Aorta (tissue), 5 donors: ENCODE measurements around the gene SPTBN1. TPM values are rescaled to one million over a fixed set of nuclear protein-coding genes. Genes with fewer than 3 reads are reported as not detected.

ENCODE experiments used
- ATAC-seq: fragments of 200-7000 bp; cut with Tn5 transposase; one replicate; pipeline ENCODE4 v1.9.1; 2022; ENCODE audit warnings: moderate library complexity; ENCODE audit not compliant: low FRiP score
- DNase-seq, 2 donors: peaks; one replicate each; pipeline ENCODE4 v3.0.0-alpha.2; 2020
- H3K27ac ChIP-seq, 2 donors: one replicate each; pipeline ENCODE4 v1.5.1; 2013; ENCODE audit warnings: low read length in 2 of 2, mild to moderate bottlenecking in 2 of 2, moderate library complexity in 2 of 2, control low read depth in 1 of 2, inconsistent platforms in 1 of 2, low read depth in 1 of 2
- H3K27me3 ChIP-seq, 2 donors: one replicate each; pipeline ENCODE4 v1.6.1; 2013; ENCODE audit warnings: control low read depth in 1 of 2, low read length in 1 of 2, mild to moderate bottlenecking in 1 of 2, moderate library complexity in 1 of 2; ENCODE audit not compliant: insufficient read depth in 2 of 2, control insufficient read depth in 1 of 2
- H3K36me3 ChIP-seq, 2 donors: one replicate each; pipeline ENCODE4 v1.6.1; 2013; ENCODE audit warnings: control low read depth in 1 of 2, low read length in 1 of 2, mild to moderate bottlenecking in 1 of 2; ENCODE audit not compliant: insufficient read depth in 2 of 2, control insufficient read depth in 1 of 2
- H3K4me1 ChIP-seq, 2 donors: one replicate each; pipeline ENCODE4 v1.6.1; 2013; ENCODE audit warnings: low read length in 2 of 2, control low read depth in 1 of 2, mild to moderate bottlenecking in 1 of 2, moderate library complexity in 1 of 2; ENCODE audit not compliant: insufficient read depth in 2 of 2, control insufficient read depth in 1 of 2
- H3K4me3 ChIP-seq, 2 donors: one replicate each; pipeline ENCODE4 v1.5.1; 2013; ENCODE audit warnings: low read length in 2 of 2, control low read depth in 1 of 2, mild to moderate bottlenecking in 1 of 2
- H3K9me3 ChIP-seq: one replicate; pipeline ENCODE4 v1.6.1; 2013; ENCODE audit warnings: mild to moderate bottlenecking, low read length; ENCODE audit not compliant: control insufficient read depth
- WGBS, 2 donors: extraction: QIAGEN DNeasy Blood & Tissue Kit; methylation state at CpG; one replicate each; pipeline ENCODE4 v1.1.7; 2013; 5-methylcytosine and 5-hydroxymethylcytosine counted together
- intact Hi-C, 2 donors: fragments of 100-400 bp; cut with DNase I; formaldehyde crosslinking; loops; one replicate each; pipeline versions ENCODE4 v1.14.2 to v1.15.0; 2022
- polyA plus RNA-seq, 2 donors: library from polyadenylated mRNA; stranded (reverse); fragments of 200-250 nt; gene quantifications; one replicate each; pipeline ENCODE4 v1.2.3, GENCODE V29; 2013
- total RNA-seq, 2 donors: library from RNA; stranded (reverse); fragmentation: NEBNext Ultra II Directional; extraction: Animal tissue kit (Norgen Biotek cat#: 25700); gene quantifications; one replicate each; pipeline ENCODE4 v1.2.1, GENCODE V29; 2021
- donor health status: healthy with polysubstance abuse.
- donor health status: Bipolar disorder and iron deficiency.
- donor health status: DM: no; HTN: no; CAD: no.
- donor health status: DM: no; HTN: no; CAD: no.
- donor health status: DM: yes; HTN: yes; CAD: no.

SPTBN1 gene
- total and polyA plus RNA-seq, 4 donors = 84.9 to 540 (median 218) TPM

GRCh38 chr2:54595999-54596902, 140.1 kb downstream of the SPTBN1 start:
- H3K4me3 ChIP-seq = no peak overlapping the region
- ATAC-seq = peak; percentile 55
- DNase-seq = peak in 1 of 2 donors; percentile 60
- peak overlapping the region in 1 of 2 donors; percentile 53 for H3K27ac ChIP-seq
- H3K27me3 ChIP-seq = no peaks in the 10 kb centered on the region
- H3K4me1 ChIP-seq = peaks cover 11% of the 10 kb centered on the region in 2 donors
- H3K36me3 ChIP-seq = no peaks in the 10 kb centered on the region
- WGBS, 2 donors = 33 to 35% methylated on average over 15 of the region's 15 CpGs
- intact Hi-C loops = loop anchor here in 1 of 2 donors (10.0 kb wide), 1 partner anchor 131 kb away; no protein-coding TSS in a partner anchor
- no peaks in the 10 kb centered on the region for H3K9me3 ChIP-seq

DNA sequence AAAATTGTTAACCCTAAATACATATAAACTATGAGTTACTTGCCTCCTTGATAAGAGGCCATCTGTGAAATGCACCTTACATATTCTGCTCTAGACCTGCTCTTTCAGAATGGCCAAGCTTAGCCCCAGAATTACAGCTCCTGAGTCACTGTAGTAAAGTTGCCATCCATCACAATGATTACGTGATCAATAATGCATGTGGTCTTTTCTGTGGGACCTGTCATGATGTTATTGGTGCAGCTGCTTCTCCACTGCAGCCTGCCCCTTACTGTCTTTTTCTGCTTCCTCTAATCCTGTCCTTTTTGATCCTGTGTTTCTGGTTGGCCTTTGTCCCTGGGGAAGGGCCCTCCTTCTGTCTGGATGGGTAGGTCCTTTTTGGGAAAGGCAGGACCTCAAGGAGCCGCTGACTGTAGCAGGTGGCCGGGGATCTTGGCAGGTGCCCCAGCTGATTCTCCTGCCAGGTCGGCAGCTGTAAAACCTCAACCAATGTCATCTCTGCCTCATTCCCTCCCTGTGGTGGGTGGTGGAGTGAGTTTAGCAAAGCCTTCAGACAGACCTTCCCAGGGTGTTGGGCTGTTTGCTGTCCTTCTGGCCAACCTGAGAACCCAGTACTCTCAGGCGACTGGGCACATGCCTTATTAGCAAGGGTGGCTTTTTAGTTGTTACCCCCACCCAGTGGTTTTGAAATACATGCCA, 141.2 kb downstream of the SPTBN1 start:
- intact Hi-C loops = loop anchor here in 1 of 2 donors (10.0 kb wide), 1 partner anchor 132 kb away; no protein-coding TSS in a partner anchor
- Histone ChIP-seq H3K4me3 (no peak overlapping the region), H3K27me3 (no peaks in the 10 kb centered on the region), H3K4me1 (peaks cover 13 to 15% of the 10 kb centered on the region in 2 donors), H3K36me3 (no peaks in the 10 kb centered on the region), H3K9me3 (no peaks in the 10 kb centered on the region), H3K27ac (peak overlapping the region in 1 of 2 donors; percentile 13)
- ATAC-seq (no peak), DNase-seq (no peak)
- WGBS, 2 donors = 21 to 27% methylated on average over 5 of the region's 5 CpGs

GRCh38 chr2:54598347-54599325, 142.5 kb downstream of the SPTBN1 start:
- peak overlapping the region in 1 of 2 donors; percentile 91 for H3K27ac ChIP-seq
- no peaks in the 10 kb centered on the region for H3K27me3 ChIP-seq
- intact Hi-C loops = loop anchor here in 1 of 2 donors (10.0 kb wide), 1 partner anchor 134 kb away; no protein-coding TSS in a partner anchor
- H3K36me3 ChIP-seq = no peaks in the 10 kb centered on the region
- no peak overlapping the region for H3K4me3 ChIP-seq
- H3K4me1 ChIP-seq = peaks cover 13 to 16% of the 10 kb centered on the region in 2 donors
- no peak for ATAC-seq
- 88 to 90% methylated on average over 14 of the region's 14 CpGs for WGBS, 2 donors
- no peaks in the 10 kb centered on the region for H3K9me3 ChIP-seq
- no peak for DNase-seq

- ATAC-seq (no peak), DNase-seq (no peak)
- no peaks in the 10 kb centered on the region for H3K27me3 ChIP-seq
- peak overlapping the region; percentile 61 to 91 for H3K27ac ChIP-seq
- intact Hi-C loops = loop anchor here in 1 of 2 donors (10.0 kb wide), 1 partner anchor 135 kb away; no protein-coding TSS in a partner anchor
- H3K4me3 ChIP-seq = no peak overlapping the region
- H3K4me1 ChIP-seq = peaks cover 13 to 23% of the 10 kb centered on the region in 2 donors
- 61 to 65% methylated on average over 5 of the region's 5 CpGs for WGBS, 2 donors
- H3K9me3 ChIP-seq = no peaks in the 10 kb centered on the region
- H3K36me3 ChIP-seq = no peaks in the 10 kb centered on the region
Measured at GRCh38 chr2:54599326-54599710, 143.2 kb downstream of the SPTBN1 start.

- Histone ChIP-seq H3K4me3 (no peak overlapping the region), H3K36me3 (no peaks in the 10 kb centered on the region), H3K4me1 (peaks cover 13 to 23% of the 10 kb centered on the region in 2 donors), H3K27me3 (no peaks in the 10 kb centered on the region), H3K27ac (peak overlapping the region; percentile 61 to 91), H3K9me3 (no peaks in the 10 kb centered on the region)
- ATAC-seq (peak; percentile 64), DNase-seq (peak; percentile 81 to 90)
- 0 to 6% methylated on average over 4 of the region's 4 CpGs for WGBS, 2 donors
- intact Hi-C loops = loop anchor here in 1 of 2 donors (10.0 kb wide), 1 partner anchor 135 kb away; no protein-coding TSS in a partner anchor
Measured at GRCh38 chr2:54599914-54600313, 143.8 kb downstream of the SPTBN1 start.

- WGBS, 2 donors = 3 to 8% methylated on average over 2 of the region's 2 CpGs
- H3K27me3 ChIP-seq = no peaks in the 10 kb centered on the region
- no peaks in the 10 kb centered on the region for H3K9me3 ChIP-seq
- peaks cover 15 to 23% of the 10 kb centered on the region in 2 donors for H3K4me1 ChIP-seq
- H3K36me3 ChIP-seq = no peaks in the 10 kb centered on the region
- DNase-seq (no peak), ATAC-seq (no peak)
- peak overlapping the region in 1 of 2 donors; percentile 62 for H3K27ac ChIP-seq
- intact Hi-C loops = no loop called here
- no peak overlapping the region for H3K4me3 ChIP-seq
Measured at GRCh38 chr2:54601339-54601738, 145.2 kb downstream of the SPTBN1 start.

GRCh38 chr2:54602736-54603322, 146.7 kb downstream of the SPTBN1 start:
- peak overlapping the region in 1 of 2 donors; percentile 38 for H3K27ac ChIP-seq
- 26 to 29% methylated on average over 5 of the region's 5 CpGs for WGBS, 2 donors
- H3K36me3 ChIP-seq = no peaks in the 10 kb centered on the region
- DNase-seq (no peak), ATAC-seq (peak; percentile 10)
- no peak overlapping the region for H3K4me3 ChIP-seq
- H3K27me3 ChIP-seq = no peaks in the 10 kb centered on the region
- intact Hi-C loops = no loop called here
- H3K9me3 ChIP-seq = no peaks in the 10 kb centered on the region
- H3K4me1 ChIP-seq = peaks cover 12 to 23% of the 10 kb centered on the region in 2 donors
